ENCODE data around the gene SLC17A8.

DNA sequence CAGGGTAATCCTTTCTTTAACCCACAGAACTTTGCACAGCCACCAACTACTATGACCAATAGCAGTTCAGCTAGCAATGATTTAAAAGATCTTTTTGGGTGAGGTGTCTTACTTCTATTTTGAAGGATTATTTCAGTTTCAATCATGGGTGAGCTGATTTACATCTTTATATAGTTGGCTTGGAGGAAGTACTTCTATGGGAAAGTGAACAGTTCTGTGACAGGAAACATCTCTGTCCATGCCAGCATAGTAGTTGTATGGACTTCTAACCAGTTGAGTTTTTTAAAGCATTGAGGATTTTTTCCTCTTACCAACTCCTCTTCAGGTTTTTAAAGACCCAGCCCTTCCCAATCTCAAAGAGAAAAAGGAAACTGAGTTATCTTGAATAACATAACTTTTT, 17.8 kb upstream of the SLC17A8 start:
- TF ChIP-seq, protein P1, sequence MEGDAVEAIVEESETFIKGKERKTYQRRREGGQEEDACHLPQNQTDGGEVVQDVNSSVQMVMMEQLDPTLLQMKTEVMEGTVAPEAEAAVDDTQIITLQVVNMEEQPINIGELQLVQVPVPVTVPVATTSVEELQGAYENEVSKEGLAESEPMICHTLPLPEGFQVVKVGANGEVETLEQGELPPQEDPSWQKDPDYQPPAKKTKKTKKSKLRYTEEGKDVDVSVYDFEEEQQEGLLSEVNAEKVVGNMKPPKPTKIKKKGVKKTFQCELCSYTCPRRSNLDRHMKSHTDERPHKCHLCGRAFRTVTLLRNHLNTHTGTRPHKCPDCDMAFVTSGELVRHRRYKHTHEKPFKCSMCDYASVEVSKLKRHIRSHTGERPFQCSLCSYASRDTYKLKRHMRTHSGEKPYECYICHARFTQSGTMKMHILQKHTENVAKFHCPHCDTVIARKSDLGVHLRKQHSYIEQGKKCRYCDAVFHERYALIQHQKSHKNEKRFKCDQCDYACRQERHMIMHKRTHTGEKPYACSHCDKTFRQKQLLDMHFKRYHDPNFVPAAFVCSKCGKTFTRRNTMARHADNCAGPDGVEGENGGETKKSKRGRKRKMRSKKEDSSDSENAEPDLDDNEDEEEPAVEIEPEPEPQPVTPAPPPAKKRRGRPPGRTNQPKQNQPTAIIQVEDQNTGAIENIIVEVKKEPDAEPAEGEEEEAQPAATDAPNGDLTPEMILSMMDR (IDR thresholded peaks at IDR 0.05): no peak
- no peak for TF ChIP-seq POLR2A (IDR thresholded peaks at IDR 0.05)
- no peak for TF ChIP-seq EP300 (IDR thresholded peaks at IDR 0.05)

Measured in ovary (tissue), 3 donors.